ENCODE results near the gene DAAM2.

Gene DAAM2

GRCh38 chr6:39792540-39793450 lies 619 bp downstream of the DAAM2 start:
- Histone ChIP-seq H3K9ac (ENCODE audit: low read length) (peak overlapping the region; percentile 61), H3K27me3 (ENCODE audit: control insufficient read depth, insufficient read depth, low read length) (peaks cover 30% of the 10 kb centered on the region), H3K4me3 (ENCODE audit: low read length) (no peak overlapping the region), H3K9me3 (ENCODE audit: control insufficient read depth, low read length) (no peaks in the 10 kb centered on the region), H3K36me3 (ENCODE audit: control insufficient read depth, insufficient read depth, low read length) (no peaks in the 10 kb centered on the region), H3K4me1 (ENCODE audit: control insufficient read depth, insufficient read depth, low read length) (no peaks in the 10 kb centered on the region)

DNA sequence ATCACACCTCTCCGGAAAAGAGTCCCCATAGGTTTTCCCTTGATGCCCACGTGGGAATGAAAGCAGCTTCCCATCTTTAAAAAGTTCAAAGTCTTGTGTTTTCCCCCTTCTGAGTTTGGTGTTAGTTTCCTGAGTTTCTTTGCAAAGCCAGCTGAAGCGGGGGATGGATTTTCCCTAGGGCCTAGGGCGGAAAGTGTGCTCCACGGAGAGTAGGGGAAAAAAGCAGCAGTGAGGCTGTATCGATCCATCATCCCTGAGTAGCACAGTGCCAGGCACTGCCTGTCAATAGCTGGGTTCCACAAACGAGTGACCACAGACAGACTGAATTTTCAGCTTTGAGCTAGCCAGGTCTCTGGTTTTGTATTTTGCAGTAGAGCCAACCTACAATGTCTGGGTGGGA lies 1.3 kb downstream of the DAAM2 start:
- Histone ChIP-seq H3K4me1 (ENCODE audit: control insufficient read depth, insufficient read depth, low read length) (no peaks in the 10 kb centered on the region), H3K27me3 (ENCODE audit: control insufficient read depth, insufficient read depth, low read length) (peaks cover 30% of the 10 kb centered on the region), H3K9me3 (ENCODE audit: control insufficient read depth, low read length) (no peaks in the 10 kb centered on the region), H3K36me3 (ENCODE audit: control insufficient read depth, insufficient read depth, low read length) (no peaks in the 10 kb centered on the region), H3K4me3 (ENCODE audit: low read length) (no peak overlapping the region), H3K9ac (ENCODE audit: low read length) (peak overlapping the region; percentile 61)

GRCh38 chr6:39794231-39794630 lies 2.1 kb downstream of the DAAM2 start:
- no peak overlapping the region for H3K4me3 ChIP-seq (ENCODE audit: low read length)

GRCh38 chr6:39797751-39798150 lies 5.6 kb downstream of the DAAM2 start:
- peaks cover 19% of the 10 kb centered on the region for H3K27me3 ChIP-seq (ENCODE audit: control insufficient read depth, insufficient read depth, low read length)
- no peak overlapping the region for H3K4me3 ChIP-seq (ENCODE audit: low read length)
- H3K36me3 ChIP-seq (ENCODE audit: control insufficient read depth, insufficient read depth, low read length) = no peaks in the 10 kb centered on the region
- H3K9me3 ChIP-seq (ENCODE audit: control insufficient read depth, low read length) = no peaks in the 10 kb centered on the region
- no peak overlapping the region for H3K9ac ChIP-seq (ENCODE audit: low read length)
- peaks cover 13% of the 10 kb centered on the region for H3K4me1 ChIP-seq (ENCODE audit: control insufficient read depth, insufficient read depth, low read length)

More at GRCh38 chr6:39794231-39794630, 2.1 kb downstream of the DAAM2 start:
- Histone ChIP-seq H3K9me3 (ENCODE audit: control insufficient read depth, low read length) (no peaks in the 10 kb centered on the region), H3K27me3 (ENCODE audit: control insufficient read depth, insufficient read depth, low read length) (peaks cover 30% of the 10 kb centered on the region), H3K9ac (ENCODE audit: low read length) (no peak overlapping the region), H3K4me1 (ENCODE audit: control insufficient read depth, insufficient read depth, low read length) (no peaks in the 10 kb centered on the region), H3K36me3 (ENCODE audit: control insufficient read depth, insufficient read depth, low read length) (no peaks in the 10 kb centered on the region)

- H3K4me3 ChIP-seq (ENCODE audit: low read length) = no peak overlapping the region
- no peaks in the 10 kb centered on the region for H3K27me3 ChIP-seq (ENCODE audit: control insufficient read depth, insufficient read depth, low read length)
- H3K9me3 ChIP-seq (ENCODE audit: control insufficient read depth, low read length) = no peaks in the 10 kb centered on the region
- no peaks in the 10 kb centered on the region for H3K36me3 ChIP-seq (ENCODE audit: control insufficient read depth, insufficient read depth, low read length)
- H3K9ac ChIP-seq (ENCODE audit: low read length) = no peak overlapping the region
- peaks cover 13% of the 10 kb centered on the region for H3K4me1 ChIP-seq (ENCODE audit: control insufficient read depth, insufficient read depth, low read length)
Observed at GRCh38 chr6:39800034-39801032, 8.2 kb downstream of the DAAM2 start.

- H3K36me3 ChIP-seq (ENCODE audit: control insufficient read depth, insufficient read depth, low read length) = no peaks in the 10 kb centered on the region
- peaks cover 13% of the 10 kb centered on the region for H3K4me1 ChIP-seq (ENCODE audit: control insufficient read depth, insufficient read depth, low read length)
- no peaks in the 10 kb centered on the region for H3K9me3 ChIP-seq (ENCODE audit: control insufficient read depth, low read length)
- no peaks in the 10 kb centered on the region for H3K27me3 ChIP-seq (ENCODE audit: control insufficient read depth, insufficient read depth, low read length)
- H3K9ac ChIP-seq (ENCODE audit: low read length) = no peak overlapping the region
- no peak overlapping the region for H3K4me3 ChIP-seq (ENCODE audit: low read length)
Observed at GRCh38 chr6:39801456-39802251, 9.5 kb downstream of the DAAM2 start.

DNA sequence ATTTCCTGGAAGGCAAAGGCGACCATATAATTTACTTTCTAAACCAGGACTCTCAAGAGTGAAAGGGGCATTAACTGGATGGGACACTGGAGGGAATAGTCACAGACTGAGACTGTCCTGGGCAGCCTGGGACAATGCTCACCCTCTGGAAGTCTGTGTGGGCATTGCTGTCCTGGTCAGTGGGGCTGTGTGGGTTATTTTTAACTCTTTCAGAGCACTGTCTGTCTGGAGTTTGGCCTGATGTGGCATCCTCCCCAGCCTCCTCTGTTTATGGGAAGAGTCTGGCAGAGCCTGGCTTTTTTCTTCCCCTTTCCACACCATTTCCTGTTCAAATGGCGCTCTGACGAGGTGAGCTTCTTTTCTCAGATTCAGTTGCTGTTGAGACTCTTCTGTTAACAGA lies 11.7 kb downstream of the DAAM2 start:
- Histone ChIP-seq H3K9ac (ENCODE audit: low read length) (no peak overlapping the region), H3K4me3 (ENCODE audit: low read length) (no peak overlapping the region), H3K27me3 (ENCODE audit: control insufficient read depth, insufficient read depth, low read length) (no peaks in the 10 kb centered on the region), H3K36me3 (ENCODE audit: control insufficient read depth, insufficient read depth, low read length) (no peaks in the 10 kb centered on the region), H3K4me1 (ENCODE audit: control insufficient read depth, insufficient read depth, low read length) (peaks cover 21% of the 10 kb centered on the region), H3K9me3 (ENCODE audit: control insufficient read depth, low read length) (no peaks in the 10 kb centered on the region)

DNA sequence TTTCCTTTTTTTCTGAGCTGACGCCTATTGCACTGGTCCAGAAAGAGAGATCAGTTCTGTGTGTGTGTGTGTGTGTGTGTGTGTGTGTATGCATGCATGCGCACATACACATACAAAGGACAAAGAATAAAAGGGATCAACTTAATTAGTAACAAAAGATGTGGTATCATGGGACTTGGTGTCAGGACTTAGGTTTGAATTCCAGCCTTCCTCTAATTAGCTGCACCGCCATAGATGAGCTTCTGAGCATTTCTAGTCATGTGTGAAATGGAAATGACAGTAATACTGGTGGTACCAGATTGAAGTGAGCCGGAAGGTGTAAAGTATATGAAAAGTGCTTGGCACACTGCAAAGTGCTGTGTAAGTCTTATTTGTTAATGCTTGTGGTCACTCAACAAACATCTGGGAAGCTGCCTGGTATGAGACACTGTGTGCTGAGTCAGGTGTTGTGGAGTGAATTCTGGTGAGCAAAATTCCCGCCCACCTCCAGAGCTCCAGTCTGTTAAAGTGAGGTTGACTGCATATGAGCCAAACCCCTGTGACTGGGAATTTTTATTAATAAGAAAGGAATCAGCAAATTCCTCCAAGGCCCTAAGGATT lies 12.4 kb downstream of the DAAM2 start:
- H3K4me1 ChIP-seq (ENCODE audit: control insufficient read depth, insufficient read depth, low read length) = peaks cover 26% of the 10 kb centered on the region
- H3K36me3 ChIP-seq (ENCODE audit: control insufficient read depth, insufficient read depth, low read length) = no peaks in the 10 kb centered on the region
- H3K27me3 ChIP-seq (ENCODE audit: control insufficient read depth, insufficient read depth, low read length) = no peaks in the 10 kb centered on the region
- no peak overlapping the region for H3K9ac ChIP-seq (ENCODE audit: low read length)
- H3K9me3 ChIP-seq (ENCODE audit: control insufficient read depth, low read length) = no peaks in the 10 kb centered on the region
- H3K4me3 ChIP-seq (ENCODE audit: low read length) = no peak overlapping the region

- Histone ChIP-seq H3K4me3 (ENCODE audit: low read length) (no peak overlapping the region), H3K9ac (ENCODE audit: low read length) (no peak overlapping the region), H3K27me3 (ENCODE audit: control insufficient read depth, insufficient read depth, low read length) (no peaks in the 10 kb centered on the region), H3K36me3 (ENCODE audit: control insufficient read depth, insufficient read depth, low read length) (no peaks in the 10 kb centered on the region), H3K4me1 (ENCODE audit: control insufficient read depth, insufficient read depth, low read length) (peaks cover 24% of the 10 kb centered on the region), H3K9me3 (ENCODE audit: control insufficient read depth, low read length) (no peaks in the 10 kb centered on the region)
Observed at GRCh38 chr6:39806278-39806677, 14.1 kb downstream of the DAAM2 start.

DNA sequence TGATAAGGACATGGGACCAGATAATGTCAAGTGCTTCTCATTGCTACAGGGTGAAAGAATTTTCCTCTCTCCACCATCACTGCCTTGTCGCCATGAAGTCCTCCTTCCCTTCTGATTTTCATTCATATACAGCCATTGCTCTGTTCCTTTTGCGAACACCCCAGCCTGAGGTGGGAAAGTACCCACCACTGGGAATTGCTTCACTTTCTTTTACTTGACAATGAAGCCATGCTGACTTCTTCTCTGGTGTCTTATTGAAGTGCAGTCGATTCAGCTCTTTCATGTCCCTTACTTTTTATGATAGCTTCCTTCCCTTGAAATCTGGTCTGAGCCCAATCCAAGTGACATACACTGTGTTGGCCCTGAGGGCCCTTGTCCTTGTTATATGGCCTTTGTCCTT lies 16.2 kb downstream of the DAAM2 start:
- Histone ChIP-seq H3K9ac (ENCODE audit: low read length) (no peak overlapping the region), H3K27me3 (ENCODE audit: control insufficient read depth, insufficient read depth, low read length) (no peaks in the 10 kb centered on the region), H3K36me3 (ENCODE audit: control insufficient read depth, insufficient read depth, low read length) (no peaks in the 10 kb centered on the region), H3K4me3 (ENCODE audit: low read length) (no peak overlapping the region), H3K9me3 (ENCODE audit: control insufficient read depth, low read length) (no peaks in the 10 kb centered on the region), H3K4me1 (ENCODE audit: control insufficient read depth, insufficient read depth, low read length) (peaks cover 30% of the 10 kb centered on the region)

GRCh38 chr6:39808964-39809363 lies 16.8 kb downstream of the DAAM2 start:
- Histone ChIP-seq H3K9me3 (ENCODE audit: control insufficient read depth, low read length) (no peaks in the 10 kb centered on the region), H3K9ac (ENCODE audit: low read length) (no peak overlapping the region), H3K27me3 (ENCODE audit: control insufficient read depth, insufficient read depth, low read length) (no peaks in the 10 kb centered on the region), H3K36me3 (ENCODE audit: control insufficient read depth, insufficient read depth, low read length) (no peaks in the 10 kb centered on the region), H3K4me1 (ENCODE audit: control insufficient read depth, insufficient read depth, low read length) (peaks cover 30% of the 10 kb centered on the region), H3K4me3 (ENCODE audit: low read length) (no peak overlapping the region)
